Measurements from ENCODE around the gene IFI27L1. TPM values are rescaled to one million over a fixed set of nuclear protein-coding genes. Genes with fewer than 3 reads are reported as not detected.
A peak's percentile ranks its signal among the peaks of the same experiment; 100 is the strongest.

Gene IFI27L1
- total RNA-seq, 4 donors from 2014 or later: 6.2 to 22.6 (median 10.3) TPM

DNA sequence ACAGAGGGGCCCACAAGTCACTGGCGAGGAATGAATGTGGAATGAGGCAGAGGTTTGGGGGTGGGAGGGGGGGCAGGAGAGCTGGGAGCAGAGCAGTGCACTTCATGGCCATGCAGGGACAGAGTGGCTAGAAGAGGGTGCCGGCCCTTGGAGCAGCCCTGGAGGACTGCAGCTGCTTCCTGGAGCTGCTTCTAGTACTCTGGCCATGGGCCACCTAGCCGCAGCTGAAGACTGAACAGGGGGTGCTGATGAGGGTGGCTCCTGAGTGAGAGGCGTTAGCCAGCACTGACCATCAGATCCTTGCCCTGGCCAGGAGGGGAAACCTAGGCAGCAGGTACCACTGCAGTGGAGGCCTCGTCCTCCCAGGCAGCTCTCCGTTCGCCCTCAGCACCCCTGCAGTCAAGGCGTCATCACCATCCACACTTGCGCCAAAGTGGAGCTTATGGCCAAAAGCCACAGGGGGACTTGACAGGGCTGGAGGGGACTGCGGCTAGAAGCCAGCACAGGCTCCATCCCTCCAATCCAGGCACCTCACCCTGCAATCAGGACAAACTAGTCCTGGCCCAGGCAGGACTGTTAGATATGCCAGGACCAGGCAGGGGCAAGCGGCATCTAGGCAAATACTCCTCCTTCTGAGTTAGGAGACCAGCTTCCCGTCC lies 38.5 kb upstream of the IFI27L1 start:
- TF ChIP-seq, protein P1, sequence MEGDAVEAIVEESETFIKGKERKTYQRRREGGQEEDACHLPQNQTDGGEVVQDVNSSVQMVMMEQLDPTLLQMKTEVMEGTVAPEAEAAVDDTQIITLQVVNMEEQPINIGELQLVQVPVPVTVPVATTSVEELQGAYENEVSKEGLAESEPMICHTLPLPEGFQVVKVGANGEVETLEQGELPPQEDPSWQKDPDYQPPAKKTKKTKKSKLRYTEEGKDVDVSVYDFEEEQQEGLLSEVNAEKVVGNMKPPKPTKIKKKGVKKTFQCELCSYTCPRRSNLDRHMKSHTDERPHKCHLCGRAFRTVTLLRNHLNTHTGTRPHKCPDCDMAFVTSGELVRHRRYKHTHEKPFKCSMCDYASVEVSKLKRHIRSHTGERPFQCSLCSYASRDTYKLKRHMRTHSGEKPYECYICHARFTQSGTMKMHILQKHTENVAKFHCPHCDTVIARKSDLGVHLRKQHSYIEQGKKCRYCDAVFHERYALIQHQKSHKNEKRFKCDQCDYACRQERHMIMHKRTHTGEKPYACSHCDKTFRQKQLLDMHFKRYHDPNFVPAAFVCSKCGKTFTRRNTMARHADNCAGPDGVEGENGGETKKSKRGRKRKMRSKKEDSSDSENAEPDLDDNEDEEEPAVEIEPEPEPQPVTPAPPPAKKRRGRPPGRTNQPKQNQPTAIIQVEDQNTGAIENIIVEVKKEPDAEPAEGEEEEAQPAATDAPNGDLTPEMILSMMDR (IDR thresholded peaks at IDR 0.05): no peak
- TF ChIP-seq POLR2A (IDR thresholded peaks at IDR 0.05): no peak
- intact Hi-C loops (cut with DNase I; ENCODE audit: low total_unique reads): no loop called here
- WGBS, 2 donors: 65 to 80% methylated on average over 7 to 12 of the region's 12 CpGs
- no peak overlapping the region for H3K4me3 ChIP-seq (ENCODE audit: low read depth, poor library complexity, severe bottlenecking)
- no peak for DNase-seq (ENCODE audit: low spot score in 2 of 2)

DNA sequence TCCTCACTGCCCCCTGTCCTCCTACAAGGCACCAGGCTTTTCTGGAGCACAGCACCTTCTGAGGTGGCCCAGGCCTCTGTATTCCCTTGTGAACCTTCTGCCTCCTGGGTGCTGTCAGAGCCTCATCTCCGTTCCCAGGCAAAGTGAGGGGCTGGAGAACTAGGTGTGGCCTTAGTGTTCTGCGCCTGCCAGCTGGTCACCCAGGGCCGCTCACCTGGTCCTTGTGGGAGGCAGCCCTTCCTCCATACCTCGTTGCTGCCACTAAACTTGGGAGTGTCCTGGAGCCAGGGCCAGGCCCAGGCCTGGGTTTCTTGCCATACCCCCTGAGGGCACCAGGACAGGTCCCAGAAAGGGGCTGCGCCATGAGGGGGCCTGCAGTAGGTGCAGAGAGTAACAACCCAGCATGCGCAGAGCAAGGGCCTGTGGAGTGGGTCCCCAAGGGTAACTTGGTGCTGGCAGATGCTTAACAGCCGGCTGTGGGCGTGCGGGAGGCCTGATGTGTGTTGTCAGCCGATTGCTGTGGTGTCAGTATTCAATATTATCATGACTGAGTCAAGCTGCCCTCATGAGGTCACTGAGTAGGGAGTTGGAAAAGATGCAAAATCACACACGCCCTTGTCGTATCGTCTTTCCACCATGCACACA lies 37.9 kb upstream of the IFI27L1 start:
- no peak for DNase-seq (ENCODE audit: low spot score in 2 of 2)
- 79% methylated on average over 11 to 12 of the region's 13 CpGs for WGBS, 2 donors
- TF ChIP-seq POLR2A (IDR thresholded peaks at IDR 0.05): no peak
- TF ChIP-seq, protein P1 (IDR thresholded peaks at IDR 0.05): no peak
- no peak overlapping the region for H3K4me3 ChIP-seq (ENCODE audit: low read depth, poor library complexity, severe bottlenecking)
- intact Hi-C loops (cut with DNase I; ENCODE audit: low total_unique reads): no loop called here

DNA sequence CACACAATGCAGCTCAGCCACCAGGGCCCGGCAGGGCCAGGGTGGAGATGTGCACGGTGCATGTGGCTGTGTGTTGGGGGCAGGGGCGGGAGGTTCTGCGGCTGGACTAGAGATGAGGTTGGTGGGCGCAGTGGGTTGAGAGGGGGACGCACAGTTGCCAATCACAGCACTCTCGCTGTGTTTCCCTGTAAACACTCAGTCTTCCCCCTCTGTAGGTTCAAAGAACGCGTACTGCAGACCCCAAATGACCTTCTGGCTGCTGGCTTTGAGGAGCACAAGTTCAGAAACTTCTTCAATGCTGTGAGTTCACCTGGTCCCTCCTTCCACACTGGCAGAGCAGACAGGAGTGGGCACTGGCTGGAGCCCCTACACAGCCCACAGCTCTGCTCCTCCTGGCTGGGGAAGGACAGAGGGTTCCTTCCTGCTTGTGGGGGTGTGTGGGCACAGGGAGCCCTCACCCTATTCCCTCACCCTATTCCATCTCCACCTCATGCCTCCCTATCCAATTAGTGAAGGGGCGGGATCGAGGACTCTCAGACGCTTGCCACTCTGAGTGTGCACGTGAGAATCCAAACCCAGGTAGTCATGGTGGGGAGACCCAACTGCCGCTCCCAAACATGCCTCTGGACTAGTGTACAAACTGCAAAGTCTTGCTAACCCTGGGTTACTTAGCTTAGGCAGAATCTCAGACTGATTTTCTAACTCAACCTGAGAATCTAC lies 37.2 kb upstream of the IFI27L1 start:
- no peak for TF ChIP-seq POLR2A (IDR thresholded peaks at IDR 0.05)
- TF ChIP-seq, protein P1 (IDR thresholded peaks at IDR 0.05): no peak
- H3K4me3 ChIP-seq (ENCODE audit: low read depth, poor library complexity, severe bottlenecking): no peak overlapping the region
- 85 to 87% methylated on average over 14 of the region's 14 CpGs for WGBS, 2 donors
- peak in 1 of 2 donors; percentile 82 for DNase-seq (ENCODE audit: low spot score in 2 of 2)
- intact Hi-C loops (cut with DNase I; ENCODE audit: low total_unique reads): no loop called here

DNA sequence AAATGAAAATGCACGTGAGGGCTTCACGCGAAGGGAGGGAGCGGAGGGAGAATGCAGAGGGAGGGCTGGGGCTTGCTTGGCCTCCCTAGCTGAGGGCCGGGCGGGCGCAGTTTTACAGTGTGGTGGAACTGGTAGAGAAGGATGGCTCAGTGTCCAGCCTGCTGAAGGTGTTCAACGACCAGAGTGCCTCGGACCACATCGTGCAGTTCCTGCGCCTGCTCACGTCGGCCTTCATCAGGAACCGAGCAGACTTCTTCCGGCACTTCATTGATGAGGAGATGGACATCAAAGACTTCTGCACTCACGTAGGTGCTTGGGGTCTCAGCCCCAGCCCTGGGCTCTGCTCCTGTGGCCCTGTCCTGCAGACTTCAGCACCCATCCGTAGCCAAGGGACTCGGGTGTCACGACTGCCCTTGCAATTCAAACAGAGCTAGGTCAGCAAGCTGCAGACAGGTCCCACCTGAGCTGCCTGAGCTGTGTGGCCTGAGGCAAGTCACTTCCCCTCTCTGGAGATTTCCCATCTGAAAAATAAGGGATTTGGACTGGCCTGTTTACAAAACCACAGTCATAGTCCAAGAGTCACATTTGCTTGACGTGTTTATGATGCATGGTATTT lies 36.5 kb upstream of the IFI27L1 start:
- H3K4me3 ChIP-seq (ENCODE audit: low read depth, poor library complexity, severe bottlenecking): no peak overlapping the region
- peak in 1 of 2 donors; percentile 75 for DNase-seq (ENCODE audit: low spot score in 2 of 2)
- TF ChIP-seq, protein P1 (IDR thresholded peaks at IDR 0.05): no peak
- no peak for TF ChIP-seq POLR2A (IDR thresholded peaks at IDR 0.05)
- 87 to 88% methylated on average over 20 of the region's 20 CpGs for WGBS, 2 donors
- intact Hi-C loops (cut with DNase I; ENCODE audit: low total_unique reads): no loop called here

DNA sequence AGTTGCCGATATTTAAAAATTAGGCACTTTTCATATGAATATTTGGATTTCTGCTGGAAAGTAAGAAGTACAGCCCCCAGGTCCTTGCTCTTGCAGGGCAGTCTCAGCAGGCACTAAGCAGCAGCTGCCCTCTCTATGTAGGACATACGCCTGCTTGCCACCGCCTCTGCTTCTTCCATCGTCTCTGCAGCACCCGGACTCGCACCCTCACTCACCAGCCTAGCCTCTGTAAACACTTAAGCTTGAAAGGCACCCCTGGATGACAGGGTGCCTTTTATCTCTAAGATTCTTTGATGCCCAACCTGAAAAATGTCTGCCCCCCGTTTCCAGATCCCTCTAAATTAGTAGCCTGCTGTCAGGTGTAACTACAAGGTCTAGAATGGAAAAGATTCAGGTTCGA lies 36.0 kb upstream of the IFI27L1 start:
- TF ChIP-seq POLR2A (IDR thresholded peaks at IDR 0.05): no peak
- intact Hi-C loops (cut with DNase I; ENCODE audit: low total_unique reads): no loop called here
- H3K4me3 ChIP-seq (ENCODE audit: low read depth, poor library complexity, severe bottlenecking): no peak overlapping the region
- 89 to 90% methylated on average over 8 of the region's 8 CpGs for WGBS, 2 donors
- DNase-seq (ENCODE audit: low spot score in 2 of 2): peak in 1 of 2 donors; percentile 71

Measured in lower leg skin (tissue), 4 donors.